Naive thymus-derived CD8-positive, alpha-beta T cell (primary cell): Measurements from ENCODE around the gene CAMTA1. TPM values are rescaled to one million over a fixed set of nuclear protein-coding genes. Genes with fewer than 3 reads are reported as not detected.

Experiments used
- ATAC-seq, 2 donors: fragments of 150-1000 bp; cut with Tn5 transposase in 1 of 2; sonication (Bioruptor Pico), chemical (Tn5 transposase) in 1 of 2; 1 replicate in 1 of 2; 2 replicates in 1 of 2; pipeline ENCODE4 v1.10.0; 2021; ENCODE audit warnings: mild to moderate bottlenecking in 2 of 2, moderate library complexity in 2 of 2
- POLR2A ChIA-PET: fragments of 350-600 bp; sonication (Branson Sonifier 250); formaldehyde crosslinking; loops from one replicate; lab custom pipeline; 2021; ENCODE audit warnings: antibody characterized with exemption; lab: Charles Lee
- DNase-seq, 10 donors: peaks; one replicate each; pipeline versions ENCODE4 v3.0.0 to v3.0.0-alpha.2; 2020 to 2022
- H3K27ac Mint-ChIP-seq, 10 donors: one replicate each; pipeline ENCODE4 v1.8.0; 2020 to 2022; ENCODE audit warnings: mild to moderate bottlenecking in 10 of 10, mixed read lengths in 10 of 10, moderate library complexity in 4 of 10, inconsistent platforms in 1 of 10
- H3K27me3 Mint-ChIP-seq, 5 donors: one replicate each; pipeline ENCODE4 v1.8.0; 2021 to 2022; ENCODE audit warnings: mixed read lengths in 5 of 5
- H3K36me3 Mint-ChIP-seq, 3 donors: one replicate each; pipeline ENCODE4 v1.8.0; 2020 to 2022; ENCODE audit warnings: mixed read lengths in 3 of 3, mild to moderate bottlenecking in 2 of 3, inconsistent platforms in 1 of 3
- H3K4me1 Mint-ChIP-seq, 4 donors: one replicate each; pipeline ENCODE4 v1.8.0; 2021 to 2022; ENCODE audit warnings: mixed read lengths in 4 of 4
- H3K4me3 Mint-ChIP-seq, 10 donors: one replicate each; pipeline ENCODE4 v1.8.0; 2020 to 2022; ENCODE audit warnings: mild to moderate bottlenecking in 10 of 10, mixed read lengths in 10 of 10, moderate library complexity in 6 of 10, inconsistent platforms in 1 of 10
- H3K9me3 Mint-ChIP-seq, 9 donors: one replicate each; pipeline ENCODE4 v1.8.0; 2020 to 2022; ENCODE audit warnings: mixed read lengths in 9 of 9, mild to moderate bottlenecking in 3 of 9, inconsistent platforms in 1 of 9, moderate library complexity in 1 of 9
- polyA plus RNA-seq, 3 donors: library from polyadenylated mRNA; unstranded; fragments of 300-500 nt; fragmentation: Illumina TruSeq; gene quantifications; one replicate each; pipeline ENCODE4 v1.2.3, GENCODE V29; 2021
- total RNA-seq, 8 experiments: library from RNA in 2 of 8; stranded (reverse) in 2 of 8; gene quantifications; one replicate each; pipeline ENCODE4 v1.2.3 and lab custom pipeline; 2021 to 2026

The CAMTA1 gene
- total and polyA plus RNA-seq, 5 experiments from 2014 or later = 32.6 to 78.3 (median 47.3) TPM

DNA sequence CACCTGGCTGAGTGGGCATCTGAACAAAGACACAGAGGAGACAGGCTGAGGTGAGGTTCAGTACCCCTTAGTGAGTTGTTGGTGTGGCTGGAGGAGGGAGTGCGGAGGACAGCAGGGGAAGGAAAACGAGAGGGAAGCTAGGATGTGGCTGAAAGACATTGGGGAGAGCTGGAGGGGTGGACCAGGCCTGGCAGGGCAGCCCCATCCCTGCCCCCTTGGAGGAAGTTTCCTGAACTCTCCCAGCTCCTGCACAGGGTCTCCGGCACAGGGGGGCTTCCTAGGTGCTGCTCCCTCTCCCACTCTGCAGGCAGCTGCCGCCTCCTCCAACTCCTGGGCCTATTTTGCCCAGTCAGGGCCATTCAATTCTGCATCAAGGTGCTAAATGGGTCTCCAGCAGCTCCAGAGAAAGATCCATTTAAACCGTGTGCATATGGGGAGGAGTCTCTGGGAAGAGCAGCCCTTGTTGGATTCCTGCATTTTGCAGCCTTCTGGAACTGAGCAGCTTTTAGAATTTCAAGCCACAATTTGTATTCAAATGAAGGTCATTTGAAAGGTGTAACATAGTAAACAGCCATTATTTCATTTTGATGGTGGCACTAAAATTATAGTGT lies 193.9 kb downstream of the CAMTA1 start:
- ATAC-seq = no peak
- Mint-ChIP-seq H3K4me1 (peaks cover 0 to 2% (median under 1%) of the 10 kb centered on the region in 4 donors), H3K27ac (no peak overlapping the region), H3K27me3 (peaks cover 0 to 4% (median 2%) of the 10 kb centered on the region in 5 donors), H3K9me3 (peaks cover 0 to 1% (median 0%) of the 10 kb centered on the region in 9 donors), H3K4me3 (no peak overlapping the region), H3K36me3 (no peaks in the 10 kb centered on the region)
- DNase-seq = no peak
- POLR2A ChIA-PET = interaction anchor here (0.6 kb wide), 1 partner anchor 76 kb away, joined by 3 read pairs; no protein-coding TSS in a partner anchor

DNA sequence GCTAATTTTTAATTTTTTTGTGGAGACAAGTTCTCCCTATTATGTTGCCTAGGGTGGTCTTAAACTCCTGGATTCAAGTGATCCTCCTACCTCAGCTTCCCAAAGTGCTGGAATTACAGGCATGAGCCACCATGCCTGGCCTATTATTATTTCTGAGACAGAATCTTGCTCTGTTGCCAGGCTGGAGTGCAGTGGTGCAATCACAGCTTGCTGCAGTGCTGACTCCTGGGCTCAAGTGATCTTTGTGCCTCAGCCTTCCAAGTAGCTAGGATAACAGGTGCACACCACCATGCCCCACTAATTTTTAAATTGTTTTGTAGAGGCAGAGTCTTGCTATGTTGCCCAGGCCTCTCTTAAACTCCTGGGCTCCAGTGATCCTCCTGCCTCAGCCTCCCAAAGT lies 196.3 kb downstream of the CAMTA1 start:
- no peaks in the 10 kb centered on the region for H3K36me3 Mint-ChIP-seq
- POLR2A ChIA-PET = no interaction called here

DNA sequence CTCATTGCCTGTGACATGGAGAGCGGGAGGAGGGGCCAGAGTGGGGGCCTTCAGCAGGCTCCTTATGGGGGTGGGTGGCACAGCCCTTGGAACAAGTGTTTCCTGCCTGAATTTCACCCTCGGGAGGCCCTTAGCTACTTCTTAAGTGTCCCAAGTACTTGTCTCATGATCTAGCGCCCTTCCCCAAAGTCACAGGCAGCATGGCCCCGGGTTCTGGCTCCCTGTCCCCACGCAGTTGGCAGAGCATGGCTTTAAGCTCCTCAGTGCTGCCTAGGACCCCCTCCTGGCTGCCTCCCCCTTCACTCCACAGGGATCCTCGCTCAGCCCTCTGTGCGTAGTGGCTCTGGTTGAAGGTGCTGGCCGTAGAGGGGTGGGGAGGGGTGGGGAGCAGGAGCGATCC lies 197.2 kb downstream of the CAMTA1 start:
- POLR2A ChIA-PET = no interaction called here
- H3K9me3 Mint-ChIP-seq = no peaks in the 10 kb centered on the region
- peaks cover 0 to 10% (median 3%) of the 10 kb centered on the region in 5 donors for H3K27me3 Mint-ChIP-seq
- no peaks in the 10 kb centered on the region for H3K36me3 Mint-ChIP-seq
- no peak for DNase-seq
- no peaks in the 10 kb centered on the region for H3K4me1 Mint-ChIP-seq
- no peak overlapping the region for H3K4me3 Mint-ChIP-seq
- no peak for ATAC-seq
- no peak overlapping the region for H3K27ac Mint-ChIP-seq

More for the DNA sequence above, 196.3 kb downstream of the CAMTA1 start:
- Mint-ChIP-seq H3K9me3 (no peaks in the 10 kb centered on the region), H3K4me1 (no peaks in the 10 kb centered on the region), H3K27me3 (peaks cover 0 to 9% (median 2%) of the 10 kb centered on the region in 5 donors), H3K27ac (no peak overlapping the region), H3K4me3 (no peak overlapping the region)
- DNase-seq (no peak), ATAC-seq (no peak)

DNA sequence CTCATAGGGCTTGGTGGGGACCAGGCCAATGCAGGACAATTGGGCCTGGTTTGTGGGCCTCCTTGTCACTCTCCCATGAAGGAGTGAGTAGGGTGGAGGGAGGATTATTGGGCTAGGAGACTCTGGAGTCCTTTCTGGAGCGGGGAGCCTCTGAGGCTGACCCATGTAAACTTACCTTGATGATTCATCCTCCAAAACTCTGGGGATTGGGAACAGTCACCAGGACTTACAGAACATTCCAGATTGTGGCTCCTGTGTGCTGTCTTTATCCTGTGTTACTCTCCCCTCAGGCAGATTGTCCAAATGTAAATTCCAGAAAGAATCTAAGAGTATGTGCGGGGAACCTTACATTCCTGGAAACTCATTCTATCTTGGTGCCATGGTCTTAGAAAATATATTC lies 197.6 kb downstream of the CAMTA1 start:
- DNase-seq (no peak), ATAC-seq (no peak)
- Mint-ChIP-seq H3K27me3 (peaks cover 0 to 10% (median 3%) of the 10 kb centered on the region in 5 donors), H3K4me1 (no peaks in the 10 kb centered on the region), H3K9me3 (no peaks in the 10 kb centered on the region), H3K27ac (no peak overlapping the region), H3K4me3 (no peak overlapping the region), H3K36me3 (no peaks in the 10 kb centered on the region)
- POLR2A ChIA-PET = no interaction called here

DNA sequence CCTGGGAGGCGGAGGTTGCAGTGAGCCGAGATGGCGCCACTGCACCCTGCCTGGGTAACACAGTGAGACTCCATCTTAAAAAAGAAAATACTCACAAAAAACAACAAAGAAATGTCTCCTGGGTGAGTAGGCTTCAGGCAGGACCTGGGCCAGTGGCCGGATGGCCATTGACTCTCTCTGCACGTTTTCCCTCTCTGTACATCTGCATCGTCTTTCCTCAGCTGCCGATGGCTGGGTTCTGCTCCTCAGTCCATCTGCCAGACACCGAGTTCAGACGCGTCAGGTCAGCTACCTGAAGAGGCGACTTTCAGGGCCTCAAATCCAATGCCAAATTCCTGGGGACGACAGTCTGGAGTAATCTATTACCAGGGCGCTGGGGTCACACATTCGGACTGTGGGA lies 199.3 kb downstream of the CAMTA1 start:
- H3K27me3 Mint-ChIP-seq = peaks cover 0 to 10% (median 4%) of the 10 kb centered on the region in 5 donors
- peaks cover 0 to 1% (median 0%) of the 10 kb centered on the region in 9 donors for H3K9me3 Mint-ChIP-seq
- no peak overlapping the region for H3K27ac Mint-ChIP-seq
- no peaks in the 10 kb centered on the region for H3K36me3 Mint-ChIP-seq
- ATAC-seq = no peak
- POLR2A ChIA-PET = no interaction called here
- no peaks in the 10 kb centered on the region for H3K4me1 Mint-ChIP-seq
- no peak overlapping the region for H3K4me3 Mint-ChIP-seq
- DNase-seq = no peak

DNA sequence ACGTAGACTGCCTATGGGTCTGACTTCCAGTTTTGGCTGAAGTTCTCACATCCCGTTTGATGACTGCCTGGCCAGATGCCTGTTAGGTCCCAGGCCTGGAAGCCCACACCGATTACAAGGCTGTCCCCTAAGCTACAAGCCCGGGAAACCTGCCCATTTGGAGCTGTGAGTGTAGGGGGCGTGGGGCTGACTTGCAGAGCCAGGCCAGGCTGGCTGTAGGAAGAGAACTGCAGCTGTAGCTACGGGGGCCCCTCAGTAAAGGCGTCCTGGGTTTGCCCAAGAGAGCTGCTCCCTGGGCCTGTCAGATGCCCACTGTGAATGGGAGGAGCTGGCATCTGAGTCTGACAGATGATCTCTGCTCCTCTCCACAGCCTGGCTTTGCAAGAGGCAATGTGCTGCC lies 199.7 kb downstream of the CAMTA1 start:
- no peak for ATAC-seq
- no peak for DNase-seq

DNA sequence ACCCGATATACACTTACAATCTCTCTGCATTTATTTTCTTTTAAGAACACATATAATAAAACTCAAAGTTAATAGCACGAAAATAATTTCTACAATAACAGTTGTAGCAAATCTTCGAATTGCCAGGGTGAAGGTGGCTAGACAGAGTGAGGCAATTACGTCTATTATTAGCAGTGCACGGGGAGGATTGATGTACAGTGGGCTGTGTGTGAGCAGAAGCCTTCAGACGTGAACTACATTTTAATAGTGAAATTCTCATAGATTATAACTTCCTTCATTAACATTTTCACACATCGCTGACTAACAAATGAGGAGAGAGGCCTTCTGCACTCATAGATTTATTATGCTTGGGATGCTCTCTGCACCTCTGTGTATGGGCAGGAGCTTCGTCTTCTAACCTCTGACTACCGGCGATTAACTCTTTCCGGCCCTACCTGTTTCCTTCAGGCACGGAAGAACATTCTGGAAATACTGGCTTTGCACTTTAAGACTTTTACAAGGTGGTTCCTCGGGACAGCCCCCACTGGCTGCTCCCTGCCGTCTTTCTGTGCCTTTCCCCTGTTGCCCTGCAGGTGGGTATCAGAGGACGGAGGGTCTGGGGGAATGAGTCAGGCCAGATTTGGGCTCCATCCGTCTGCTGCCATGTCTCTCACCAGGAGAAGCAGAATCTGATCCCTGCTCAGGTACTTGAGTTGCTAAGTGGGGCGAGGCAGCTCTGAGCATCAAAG lies 200.5 kb downstream of the CAMTA1 start:
- no peak for ATAC-seq
- POLR2A ChIA-PET = no interaction called here
- no peak overlapping the region for H3K4me3 Mint-ChIP-seq
- DNase-seq = no peak
- no peaks in the 10 kb centered on the region for H3K4me1 Mint-ChIP-seq
- H3K36me3 Mint-ChIP-seq = no peaks in the 10 kb centered on the region
- H3K9me3 Mint-ChIP-seq = peaks cover 0 to 11% (median 2%) of the 10 kb centered on the region in 9 donors
- no peak overlapping the region for H3K27ac Mint-ChIP-seq
- H3K27me3 Mint-ChIP-seq = peaks cover 0 to 10% (median 4%) of the 10 kb centered on the region in 5 donors

More for the DNA sequence above, 199.7 kb downstream of the CAMTA1 start:
- H3K9me3 Mint-ChIP-seq = peaks cover 0 to 6% (median 0%) of the 10 kb centered on the region in 9 donors
- H3K27me3 Mint-ChIP-seq = peaks cover 0 to 10% (median 4%) of the 10 kb centered on the region in 5 donors
- H3K4me1 Mint-ChIP-seq = no peaks in the 10 kb centered on the region
- no peaks in the 10 kb centered on the region for H3K36me3 Mint-ChIP-seq
- no peak overlapping the region for H3K4me3 Mint-ChIP-seq
- H3K27ac Mint-ChIP-seq = no peak overlapping the region
- POLR2A ChIA-PET = no interaction called here

DNA sequence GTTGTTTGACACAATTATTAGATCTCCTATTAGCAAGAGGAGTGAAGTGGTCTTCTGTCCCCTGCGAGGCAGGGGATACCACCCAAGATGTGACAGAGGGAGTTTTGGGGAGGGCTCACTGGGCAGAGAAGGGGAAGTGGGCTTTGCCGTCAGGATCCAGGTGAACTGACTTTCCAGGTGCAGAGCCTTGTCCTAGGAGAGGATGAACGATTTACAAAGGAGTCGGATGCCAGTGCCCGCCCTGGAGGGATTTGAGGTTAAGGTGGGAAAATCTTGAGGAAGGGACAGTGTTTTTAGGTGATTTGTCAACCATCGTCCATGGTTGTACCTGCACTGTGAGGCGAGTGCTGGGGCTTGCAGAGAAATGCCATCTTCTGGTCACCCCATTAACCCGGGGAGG lies 201.0 kb downstream of the CAMTA1 start:
- Mint-ChIP-seq H3K9me3 (peaks cover 0 to 14% (median 2%) of the 10 kb centered on the region in 9 donors), H3K27ac (no peak overlapping the region), H3K36me3 (no peaks in the 10 kb centered on the region), H3K27me3 (peaks cover under 1 to 10% (median 4%) of the 10 kb centered on the region in 5 donors), H3K4me1 (no peaks in the 10 kb centered on the region), H3K4me3 (no peak overlapping the region)
- DNase-seq (no peak), ATAC-seq (no peak)
- POLR2A ChIA-PET = no interaction called here

DNA sequence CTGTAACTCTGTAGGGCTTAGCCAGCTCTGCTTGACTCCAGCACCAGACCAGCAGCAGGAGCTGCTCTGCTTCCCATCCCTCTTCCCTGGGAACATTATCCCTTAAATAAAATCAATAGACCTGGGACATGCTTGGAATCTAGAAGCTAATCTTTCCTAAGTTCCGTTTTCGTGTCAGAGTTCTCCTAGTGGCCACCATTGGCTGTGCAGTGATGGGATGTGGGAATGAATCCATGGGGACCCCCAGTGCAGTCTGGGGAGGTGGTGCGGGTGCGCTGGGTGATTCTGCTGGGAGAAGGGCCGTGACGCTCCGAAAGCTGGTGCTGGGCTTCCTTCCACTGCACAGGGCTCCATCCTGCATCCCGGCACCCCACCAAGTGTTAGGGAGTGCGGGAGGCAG lies 202.7 kb downstream of the CAMTA1 start:
- DNase-seq (no peak), ATAC-seq (no peak)
- peaks cover 0 to 14% (median 2%) of the 10 kb centered on the region in 9 donors for H3K9me3 Mint-ChIP-seq
- H3K4me1 Mint-ChIP-seq = no peaks in the 10 kb centered on the region
- peaks cover 2 to 11% (median 8%) of the 10 kb centered on the region in 5 donors for H3K27me3 Mint-ChIP-seq
- H3K4me3 Mint-ChIP-seq = no peak overlapping the region
- H3K36me3 Mint-ChIP-seq = no peaks in the 10 kb centered on the region
- no peak overlapping the region for H3K27ac Mint-ChIP-seq
- POLR2A ChIA-PET = no interaction called here

DNA sequence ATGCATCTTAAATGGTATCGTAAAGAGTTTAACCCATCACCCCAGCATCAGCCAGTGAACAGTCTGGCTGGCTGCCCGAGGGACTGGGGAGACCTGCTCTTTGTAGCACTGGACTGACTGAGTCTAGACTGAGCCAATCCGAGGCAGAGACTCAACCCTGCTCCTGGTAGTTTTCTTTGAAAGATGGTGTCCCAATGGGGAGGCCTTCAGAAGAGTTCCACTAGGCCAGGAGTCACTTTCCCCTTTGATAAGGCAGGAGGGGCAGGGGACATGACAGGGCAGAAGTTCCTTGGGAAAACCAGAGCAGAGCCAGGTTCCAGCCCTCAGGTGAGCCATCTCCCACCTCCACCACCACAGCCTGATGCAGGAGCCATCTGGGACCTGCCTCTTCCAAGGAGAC lies 203.5 kb downstream of the CAMTA1 start:
- no peak overlapping the region for H3K4me3 Mint-ChIP-seq
- DNase-seq = no peak
- POLR2A ChIA-PET = no interaction called here
- H3K27me3 Mint-ChIP-seq = peaks cover 2 to 12% (median 8%) of the 10 kb centered on the region in 5 donors
- peaks cover 0 to 14% (median 2%) of the 10 kb centered on the region in 9 donors for H3K9me3 Mint-ChIP-seq
- no peaks in the 10 kb centered on the region for H3K4me1 Mint-ChIP-seq
- no peak overlapping the region for H3K27ac Mint-ChIP-seq
- no peaks in the 10 kb centered on the region for H3K36me3 Mint-ChIP-seq
- ATAC-seq = no peak

DNA sequence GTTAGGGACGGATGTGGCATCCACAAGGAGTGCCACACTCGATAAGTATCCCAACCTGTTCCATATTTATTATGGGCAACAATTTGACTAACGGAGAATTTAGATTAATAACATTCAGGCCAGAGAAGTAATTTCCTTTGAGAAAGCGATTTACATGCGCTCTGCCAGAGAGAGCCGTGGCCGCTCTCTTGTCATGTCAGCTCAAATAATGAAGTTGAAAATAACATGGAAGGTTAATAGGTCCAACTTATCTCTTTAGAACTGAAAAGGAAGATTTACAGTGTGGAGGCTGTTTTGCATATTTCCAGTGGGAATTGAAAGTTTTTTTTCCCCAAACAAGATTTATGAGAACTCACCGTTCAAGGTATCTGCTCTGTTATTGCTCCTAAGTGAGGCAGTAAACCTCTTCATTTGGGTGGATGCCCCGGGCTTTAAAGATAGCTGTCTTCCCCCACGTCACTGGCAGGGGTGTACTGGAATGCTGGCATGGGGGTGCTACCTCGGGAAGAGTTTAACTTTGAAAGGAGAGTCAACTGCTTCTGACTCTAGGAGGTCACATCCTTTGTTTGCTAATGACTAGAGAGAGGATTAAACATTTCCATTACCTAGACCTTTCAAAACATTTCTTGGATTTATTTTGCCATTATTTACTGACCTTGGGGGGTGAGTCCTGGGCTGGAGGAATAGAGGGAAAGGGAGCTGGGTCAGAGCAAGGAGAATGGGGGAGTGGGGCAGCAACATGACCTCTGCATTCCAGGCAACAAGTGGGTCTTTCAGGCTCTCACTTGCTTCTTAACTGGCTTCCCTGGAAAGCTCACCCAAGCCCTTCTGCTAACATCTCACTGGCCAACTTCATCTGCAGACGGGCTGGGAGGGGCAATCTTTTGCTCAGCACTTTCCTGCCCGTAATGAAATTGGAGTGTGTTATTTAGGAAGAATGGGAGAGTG lies 204.2 kb downstream of the CAMTA1 start:
- peaks cover 0 to 3% (median 0%) of the 10 kb centered on the region in 3 donors for H3K36me3 Mint-ChIP-seq
- no peak for DNase-seq
- POLR2A ChIA-PET = no interaction called here
- H3K4me1 Mint-ChIP-seq = no peaks in the 10 kb centered on the region
- ATAC-seq = no peak
- H3K27me3 Mint-ChIP-seq = peaks cover 2 to 14% (median 8%) of the 10 kb centered on the region in 5 donors
- no peak overlapping the region for H3K4me3 Mint-ChIP-seq
- H3K27ac Mint-ChIP-seq = no peak overlapping the region
- peaks cover 0 to 20% (median 2%) of the 10 kb centered on the region in 9 donors for H3K9me3 Mint-ChIP-seq

DNA sequence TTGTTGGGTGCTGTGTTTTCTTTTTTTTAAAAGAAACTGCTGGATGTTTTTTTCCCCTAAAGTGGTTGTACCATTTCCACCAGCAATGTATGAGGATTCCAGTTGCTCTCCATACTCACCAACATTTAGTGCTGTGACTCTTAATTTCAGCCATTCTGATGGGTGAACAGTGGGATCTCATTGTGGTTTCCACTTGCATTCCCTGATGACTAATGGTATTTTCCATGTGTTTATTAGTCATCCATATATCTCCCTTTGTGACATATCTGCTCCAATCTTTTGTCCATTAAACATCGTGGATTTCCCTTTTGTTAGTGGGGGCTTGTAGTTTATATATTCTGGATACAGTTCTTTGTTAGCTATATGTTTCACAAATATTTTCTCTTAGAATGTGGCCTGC lies 206.0 kb downstream of the CAMTA1 start:
- Mint-ChIP-seq H3K27me3 (peaks cover 2 to 16% (median 5%) of the 10 kb centered on the region in 5 donors), H3K4me1 (peaks cover 0 to 2% (median 0%) of the 10 kb centered on the region in 4 donors), H3K36me3 (peaks cover 0 to 3% (median 0%) of the 10 kb centered on the region in 3 donors), H3K4me3 (no peak overlapping the region), H3K27ac (no peak overlapping the region), H3K9me3 (peaks cover 0 to 22% (median 3%) of the 10 kb centered on the region in 9 donors)
- DNase-seq (no peak), ATAC-seq (no peak)
- POLR2A ChIA-PET = no interaction called here
